Upper lobe of left lung (tissue), 4 donors: ENCODE measurements around the gene RAB20.

Source experiments
- EP300 ChIP-seq, 4 donors: sonication (generic); formaldehyde crosslinking; IDR thresholded peaks; one replicate each; pipeline ENCODE4 v1.5.1; 2017; ENCODE audit warnings: antibody characterized with exemption in 4 of 4, control low read depth in 2 of 4
- POLR2A ChIP-seq, 4 donors: fragments of 450-650 bp; IDR thresholded peaks; one replicate each; pipeline ENCODE4 v1.5.1; 2016 to 2017; ENCODE audit warnings: antibody characterized with exemption in 4 of 4, mild to moderate bottlenecking in 2 of 4
- POLR2AphosphoS5 ChIP-seq, 2 donors: sonication (generic); formaldehyde crosslinking; IDR thresholded peaks; one replicate each; pipeline ENCODE4 v1.5.1; 2017; ENCODE audit warnings: antibody characterized with exemption in 2 of 2
- TF ChIP-seq, protein P1 (sequence below), 6 experiments: fragments of 450-650 bp in 4 of 6; fragments of 200-600 bp in 2 of 6; sonication (generic) in 2 of 6; IDR thresholded peaks; one replicate each; pipeline ENCODE4 v1.5.1; 2016 to 2019; ENCODE audit warnings: antibody characterized with exemption in 6 of 6

- TF ChIP-seq, protein P1, sequence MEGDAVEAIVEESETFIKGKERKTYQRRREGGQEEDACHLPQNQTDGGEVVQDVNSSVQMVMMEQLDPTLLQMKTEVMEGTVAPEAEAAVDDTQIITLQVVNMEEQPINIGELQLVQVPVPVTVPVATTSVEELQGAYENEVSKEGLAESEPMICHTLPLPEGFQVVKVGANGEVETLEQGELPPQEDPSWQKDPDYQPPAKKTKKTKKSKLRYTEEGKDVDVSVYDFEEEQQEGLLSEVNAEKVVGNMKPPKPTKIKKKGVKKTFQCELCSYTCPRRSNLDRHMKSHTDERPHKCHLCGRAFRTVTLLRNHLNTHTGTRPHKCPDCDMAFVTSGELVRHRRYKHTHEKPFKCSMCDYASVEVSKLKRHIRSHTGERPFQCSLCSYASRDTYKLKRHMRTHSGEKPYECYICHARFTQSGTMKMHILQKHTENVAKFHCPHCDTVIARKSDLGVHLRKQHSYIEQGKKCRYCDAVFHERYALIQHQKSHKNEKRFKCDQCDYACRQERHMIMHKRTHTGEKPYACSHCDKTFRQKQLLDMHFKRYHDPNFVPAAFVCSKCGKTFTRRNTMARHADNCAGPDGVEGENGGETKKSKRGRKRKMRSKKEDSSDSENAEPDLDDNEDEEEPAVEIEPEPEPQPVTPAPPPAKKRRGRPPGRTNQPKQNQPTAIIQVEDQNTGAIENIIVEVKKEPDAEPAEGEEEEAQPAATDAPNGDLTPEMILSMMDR (IDR thresholded peaks at IDR 0.05), result no peak
- TF ChIP-seq POLR2A (IDR thresholded peaks at IDR 0.05), result no peak
- TF ChIP-seq EP300 (IDR thresholded peaks at IDR 0.05), result no peak
- TF ChIP-seq POLR2AphosphoS5 (IDR thresholded peaks at IDR 0.05), result no peak
Observed at GRCh38 chr13:110548891-110549794, 12.4 kb downstream of the RAB20 start.
